Measurements from ENCODE around the gene CYP4B1.

Gene CYP4B1

DNA sequence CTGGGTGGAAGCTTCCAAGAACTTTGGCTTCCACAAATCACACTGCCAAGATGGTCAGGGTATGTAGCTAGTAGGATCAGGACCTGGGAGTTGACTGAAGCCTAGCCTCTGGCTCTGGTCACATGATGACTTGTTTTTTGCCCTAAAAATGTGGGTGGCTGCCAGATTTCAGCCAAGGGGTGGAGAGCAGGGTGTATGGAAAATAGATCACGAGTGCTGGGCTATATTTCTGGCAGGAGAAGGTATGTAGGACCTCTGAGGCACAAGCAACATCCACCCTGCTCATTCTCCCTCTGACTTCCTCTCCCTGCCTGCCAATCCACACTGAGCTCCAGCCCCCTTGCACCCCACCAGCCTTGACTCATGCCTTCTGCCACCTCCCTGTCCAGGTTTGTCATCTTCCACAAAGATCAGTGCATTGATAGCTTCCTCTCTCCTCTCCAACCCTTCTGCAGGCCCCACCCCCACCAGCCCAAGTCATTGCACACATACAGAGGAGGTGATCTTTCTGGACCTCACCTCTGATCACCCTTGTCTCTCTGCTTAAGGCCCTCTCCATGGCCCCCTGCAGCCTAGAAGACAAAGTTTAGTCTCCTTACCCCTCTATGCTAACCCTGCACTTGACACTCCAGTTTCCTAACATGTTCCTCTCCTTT lies 8.3 kb upstream of the CYP4B1 start:
- no peak overlapping the region for H3K9ac ChIP-seq (ENCODE audit: low read depth in 1 of 2, low read length in 2 of 2)
- H3K36me3 ChIP-seq (ENCODE audit: control insufficient read depth in 2 of 2, insufficient read depth in 2 of 2, low read length in 2 of 2), result no peaks in the 10 kb centered on the region
- H3K27ac ChIP-seq (ENCODE audit: low read depth in 2 of 2, low read length in 2 of 2), result no peak overlapping the region
- H3K27me3 ChIP-seq (ENCODE audit: control insufficient read depth in 2 of 2, insufficient read depth in 2 of 2, low read length in 2 of 2), result no peaks in the 10 kb centered on the region
- H3K4me3 ChIP-seq (ENCODE audit: low read length in 2 of 2), result no peak overlapping the region
- no peaks in the 10 kb centered on the region for H3K9me3 ChIP-seq (ENCODE audit: control insufficient read depth in 2 of 2, low read length in 2 of 2)
- H3K4me1 ChIP-seq (ENCODE audit: control insufficient read depth in 2 of 2, insufficient read depth in 2 of 2, low read length in 2 of 2), result peaks cover 0 to 4% of the 10 kb centered on the region in 2 donors

GRCh38 chr1:46793126-46793525 lies 5.7 kb upstream of the CYP4B1 start:
- H3K36me3 ChIP-seq (ENCODE audit: control insufficient read depth in 2 of 2, insufficient read depth in 2 of 2, low read length in 2 of 2), result no peaks in the 10 kb centered on the region
- no peak overlapping the region for H3K27ac ChIP-seq (ENCODE audit: low read depth in 2 of 2, low read length in 2 of 2)
- no peaks in the 10 kb centered on the region for H3K27me3 ChIP-seq (ENCODE audit: control insufficient read depth in 2 of 2, insufficient read depth in 2 of 2, low read length in 2 of 2)
- no peaks in the 10 kb centered on the region for H3K9me3 ChIP-seq (ENCODE audit: control insufficient read depth in 2 of 2, low read length in 2 of 2)
- H3K4me1 ChIP-seq (ENCODE audit: control insufficient read depth in 2 of 2, insufficient read depth in 2 of 2, low read length in 2 of 2), result peaks cover 0 to 2% of the 10 kb centered on the region in 2 donors
- H3K9ac ChIP-seq (ENCODE audit: low read depth in 1 of 2, low read length in 2 of 2), result no peak overlapping the region
- no peak overlapping the region for H3K4me3 ChIP-seq (ENCODE audit: low read length in 2 of 2)

DNA sequence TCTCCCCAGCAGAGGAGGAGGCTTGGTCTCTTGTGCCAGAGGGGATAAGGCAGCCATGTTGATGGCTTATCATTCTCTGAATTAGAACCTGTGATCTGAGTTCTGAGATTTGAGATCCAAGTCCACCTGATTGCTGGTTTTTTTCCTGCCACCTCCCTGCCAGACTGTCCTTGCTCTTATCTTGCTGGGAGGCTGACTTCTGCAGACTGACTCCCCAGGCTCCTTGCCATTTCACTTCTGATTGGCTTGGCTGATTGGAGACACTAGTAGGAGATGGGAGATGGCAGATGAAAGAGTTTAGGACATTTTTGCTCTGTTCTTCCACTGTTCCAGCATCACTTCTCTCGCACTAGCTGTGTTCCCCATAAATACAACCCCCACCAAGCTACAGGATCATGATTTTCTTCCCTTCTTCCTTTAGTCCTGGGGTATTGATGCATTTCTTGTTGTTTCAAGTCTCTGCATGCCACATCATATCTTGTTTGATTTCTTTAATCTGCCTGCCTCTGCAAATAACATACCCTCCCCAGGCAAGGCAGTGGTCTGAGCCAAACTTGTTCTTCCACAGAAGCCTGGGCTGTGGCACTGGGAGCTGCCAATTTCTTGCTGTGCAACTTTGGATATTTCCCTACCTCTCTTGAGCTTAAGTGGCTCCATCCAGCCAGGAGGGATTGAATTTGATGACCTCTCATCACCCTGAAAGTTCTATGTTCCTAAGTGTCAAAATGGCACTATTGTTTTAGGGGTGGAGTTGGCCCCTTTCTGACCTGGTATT lies 963 bp upstream of the CYP4B1 start:
- no peak overlapping the region for H3K27ac ChIP-seq (ENCODE audit: low read depth in 2 of 2, low read length in 2 of 2)
- no peaks in the 10 kb centered on the region for H3K4me1 ChIP-seq (ENCODE audit: control insufficient read depth in 2 of 2, insufficient read depth in 2 of 2, low read length in 2 of 2)
- H3K9ac ChIP-seq (ENCODE audit: low read depth in 1 of 2, low read length in 2 of 2), result no peak overlapping the region

GRCh38 chr1:46800742-46801141 lies 1.9 kb downstream of the CYP4B1 start:
- Histone ChIP-seq H3K9ac (ENCODE audit: low read depth in 1 of 2, low read length in 2 of 2) (no peak overlapping the region), H3K9me3 (ENCODE audit: control insufficient read depth in 2 of 2, low read length in 2 of 2) (no peaks in the 10 kb centered on the region), H3K27me3 (ENCODE audit: control insufficient read depth in 2 of 2, insufficient read depth in 2 of 2, low read length in 2 of 2) (no peaks in the 10 kb centered on the region), H3K4me1 (ENCODE audit: control insufficient read depth in 2 of 2, insufficient read depth in 2 of 2, low read length in 2 of 2) (no peaks in the 10 kb centered on the region), H3K4me3 (ENCODE audit: low read length in 2 of 2) (no peak overlapping the region), H3K27ac (ENCODE audit: low read depth in 2 of 2, low read length in 2 of 2) (no peak overlapping the region), H3K36me3 (ENCODE audit: control insufficient read depth in 2 of 2, insufficient read depth in 2 of 2, low read length in 2 of 2) (no peaks in the 10 kb centered on the region)

More for the DNA sequence above, 963 bp upstream of the CYP4B1 start:
- Histone ChIP-seq H3K36me3 (ENCODE audit: control insufficient read depth in 2 of 2, insufficient read depth in 2 of 2, low read length in 2 of 2) (no peaks in the 10 kb centered on the region), H3K4me3 (ENCODE audit: low read length in 2 of 2) (no peak overlapping the region), H3K27me3 (ENCODE audit: control insufficient read depth in 2 of 2, insufficient read depth in 2 of 2, low read length in 2 of 2) (no peaks in the 10 kb centered on the region), H3K9me3 (ENCODE audit: control insufficient read depth in 2 of 2, low read length in 2 of 2) (no peaks in the 10 kb centered on the region)

DNA sequence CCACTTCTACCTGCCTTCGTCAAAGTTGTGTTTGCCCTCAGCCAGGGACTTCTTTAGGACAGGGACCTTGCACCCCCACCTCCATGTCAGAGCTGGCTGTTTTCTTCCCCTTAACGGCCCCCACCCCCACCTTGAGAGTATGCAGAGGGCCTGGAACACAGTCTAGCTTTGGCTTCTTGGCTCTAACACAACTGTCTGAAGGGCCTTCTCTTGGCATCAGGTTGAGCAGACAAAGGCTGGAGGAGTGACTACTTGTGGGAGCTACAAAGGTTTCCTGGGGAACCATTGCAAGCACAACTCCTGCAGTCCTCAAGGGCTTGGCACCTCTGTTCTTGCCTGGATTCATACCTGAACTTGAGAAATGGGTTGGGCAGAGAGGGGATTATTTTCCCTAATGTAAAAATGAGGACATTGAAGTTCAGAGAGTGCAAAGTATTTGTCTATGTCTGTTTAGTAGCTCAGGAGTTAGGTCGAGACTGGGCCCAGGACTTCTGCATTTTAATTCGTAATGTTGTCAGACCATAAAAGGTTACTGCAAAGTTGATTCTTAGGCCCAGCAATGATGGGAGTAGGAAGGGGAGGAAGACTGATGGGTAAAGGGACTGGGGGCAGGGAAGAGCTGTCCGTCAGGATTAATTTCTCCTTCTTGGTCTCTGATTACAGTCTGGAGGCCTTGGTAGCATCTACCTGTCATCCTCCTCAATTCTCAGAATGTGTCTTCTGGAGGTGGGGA lies 2.6 kb downstream of the CYP4B1 start:
- H3K9ac ChIP-seq (ENCODE audit: low read depth in 1 of 2, low read length in 2 of 2), result no peak overlapping the region
- H3K9me3 ChIP-seq (ENCODE audit: control insufficient read depth in 2 of 2, low read length in 2 of 2), result no peaks in the 10 kb centered on the region
- no peaks in the 10 kb centered on the region for H3K36me3 ChIP-seq (ENCODE audit: control insufficient read depth in 2 of 2, insufficient read depth in 2 of 2, low read length in 2 of 2)
- no peak overlapping the region for H3K27ac ChIP-seq (ENCODE audit: low read depth in 2 of 2, low read length in 2 of 2)
- H3K4me3 ChIP-seq (ENCODE audit: low read length in 2 of 2), result no peak overlapping the region
- H3K4me1 ChIP-seq (ENCODE audit: control insufficient read depth in 2 of 2, insufficient read depth in 2 of 2, low read length in 2 of 2), result no peaks in the 10 kb centered on the region
- no peaks in the 10 kb centered on the region for H3K27me3 ChIP-seq (ENCODE audit: control insufficient read depth in 2 of 2, insufficient read depth in 2 of 2, low read length in 2 of 2)

DNA sequence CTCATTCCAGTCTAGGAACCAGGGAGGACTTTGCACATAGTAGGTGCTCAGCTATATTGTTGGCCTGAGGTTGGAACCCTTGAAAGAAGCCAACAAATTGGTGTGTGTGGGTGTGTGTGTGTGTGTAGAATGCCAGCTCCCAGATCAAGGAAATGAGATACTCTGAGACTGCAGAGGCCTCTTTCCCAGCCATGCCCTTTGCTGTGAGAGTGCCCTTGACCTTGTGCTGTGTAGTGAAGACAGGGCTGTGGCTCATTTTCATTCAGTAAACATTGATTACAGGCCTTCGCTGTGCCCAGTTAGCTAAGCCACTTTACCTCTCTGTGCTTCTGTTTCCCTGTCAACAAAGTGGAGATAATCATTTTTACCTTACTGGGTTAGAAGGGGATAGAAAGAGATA lies 3.2 kb downstream of the CYP4B1 start:
- H3K9me3 ChIP-seq (ENCODE audit: control insufficient read depth in 2 of 2, low read length in 2 of 2), result no peaks in the 10 kb centered on the region
- no peaks in the 10 kb centered on the region for H3K36me3 ChIP-seq (ENCODE audit: control insufficient read depth in 2 of 2, insufficient read depth in 2 of 2, low read length in 2 of 2)
- H3K4me3 ChIP-seq (ENCODE audit: low read length in 2 of 2), result no peak overlapping the region
- H3K4me1 ChIP-seq (ENCODE audit: control insufficient read depth in 2 of 2, insufficient read depth in 2 of 2, low read length in 2 of 2), result no peaks in the 10 kb centered on the region
- no peak overlapping the region for H3K27ac ChIP-seq (ENCODE audit: low read depth in 2 of 2, low read length in 2 of 2)
- no peak overlapping the region for H3K9ac ChIP-seq (ENCODE audit: low read depth in 1 of 2, low read length in 2 of 2)
- no peaks in the 10 kb centered on the region for H3K27me3 ChIP-seq (ENCODE audit: control insufficient read depth in 2 of 2, insufficient read depth in 2 of 2, low read length in 2 of 2)

DNA sequence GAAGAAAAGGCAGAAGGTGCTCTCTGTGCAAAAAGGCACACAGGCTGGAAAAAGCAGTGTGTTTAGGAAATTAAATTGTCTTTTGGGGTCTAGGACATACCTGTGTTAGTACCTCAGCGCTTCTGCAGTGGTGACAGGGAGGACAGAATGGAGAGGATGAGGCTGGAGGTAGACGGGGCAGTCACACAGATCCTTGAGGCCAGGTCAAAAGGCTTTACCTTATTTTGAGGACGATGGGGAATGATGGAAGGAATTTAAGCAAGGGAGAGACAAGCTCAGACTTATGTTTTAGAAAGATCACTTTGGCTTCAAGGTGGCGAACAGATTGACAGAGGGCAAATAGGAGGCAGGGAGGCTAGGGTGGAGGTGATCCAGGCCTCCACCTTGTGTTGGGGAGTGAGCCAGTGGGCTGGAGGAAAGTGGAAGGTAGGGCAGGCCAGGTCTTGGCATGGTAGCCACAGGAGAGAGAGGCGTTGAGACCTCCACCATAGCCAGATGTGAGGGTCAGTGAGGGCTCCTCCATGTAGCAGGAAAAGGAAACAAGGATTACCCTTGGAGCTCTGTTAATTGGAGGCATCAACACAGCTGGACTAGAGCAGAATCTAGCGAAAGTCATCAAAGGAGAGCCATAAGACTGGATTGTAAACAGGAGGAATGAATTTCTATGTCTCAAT lies 4.2 kb downstream of the CYP4B1 start:
- Histone ChIP-seq H3K4me3 (ENCODE audit: low read length in 2 of 2) (no peak overlapping the region), H3K36me3 (ENCODE audit: control insufficient read depth in 2 of 2, insufficient read depth in 2 of 2, low read length in 2 of 2) (no peaks in the 10 kb centered on the region), H3K9ac (ENCODE audit: low read depth in 1 of 2, low read length in 2 of 2) (no peak overlapping the region), H3K4me1 (ENCODE audit: control insufficient read depth in 2 of 2, insufficient read depth in 2 of 2, low read length in 2 of 2) (no peaks in the 10 kb centered on the region), H3K27me3 (ENCODE audit: control insufficient read depth in 2 of 2, insufficient read depth in 2 of 2, low read length in 2 of 2) (no peaks in the 10 kb centered on the region), H3K9me3 (ENCODE audit: control insufficient read depth in 2 of 2, low read length in 2 of 2) (no peaks in the 10 kb centered on the region), H3K27ac (ENCODE audit: low read depth in 2 of 2, low read length in 2 of 2) (no peak overlapping the region)

DNA sequence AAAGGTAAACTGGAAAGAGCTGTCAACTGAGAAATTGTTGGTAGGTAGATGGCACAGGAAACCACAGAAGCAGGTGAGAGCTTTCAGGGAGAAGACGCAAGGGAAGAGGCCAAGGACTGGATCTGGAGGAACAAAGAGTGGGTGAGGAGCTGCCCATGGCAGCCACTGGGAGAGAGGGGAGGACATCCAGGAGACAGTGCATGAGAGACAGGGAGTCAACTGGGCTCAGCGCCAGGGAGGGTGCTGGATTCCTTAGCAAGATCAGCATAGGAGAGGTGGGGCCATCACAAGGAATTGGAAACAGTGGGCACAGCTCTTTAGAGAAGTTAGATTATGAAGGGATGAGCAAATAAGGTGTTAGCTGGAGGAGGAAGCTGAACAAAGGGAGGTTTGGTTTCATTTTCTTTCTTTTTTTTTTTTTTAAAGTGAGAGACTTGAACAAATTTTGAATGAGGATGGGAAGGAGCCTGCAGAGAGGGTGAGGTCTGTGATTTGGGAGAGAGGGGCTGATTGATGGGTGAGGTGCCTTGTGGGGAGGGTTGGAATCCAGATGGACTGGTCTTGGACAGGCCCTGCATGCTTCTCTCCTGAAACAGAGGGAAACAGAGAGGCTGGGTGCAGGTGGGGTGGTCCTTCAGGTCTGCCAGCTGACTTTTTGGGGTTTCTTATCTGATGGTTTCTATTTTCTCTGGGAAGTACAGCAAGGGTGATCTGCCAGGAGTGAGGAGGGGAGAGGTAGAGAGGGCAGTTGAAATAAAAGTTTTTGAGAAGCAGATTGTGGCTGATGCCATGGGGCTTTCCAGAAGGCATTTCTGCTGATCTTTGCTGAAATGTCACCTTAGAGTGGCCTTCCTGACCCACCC lies 5.4 kb downstream of the CYP4B1 start:
- Histone ChIP-seq H3K9me3 (ENCODE audit: control insufficient read depth in 2 of 2, low read length in 2 of 2) (no peaks in the 10 kb centered on the region), H3K9ac (ENCODE audit: low read depth in 1 of 2, low read length in 2 of 2) (no peak overlapping the region), H3K4me1 (ENCODE audit: control insufficient read depth in 2 of 2, insufficient read depth in 2 of 2, low read length in 2 of 2) (no peaks in the 10 kb centered on the region), H3K27ac (ENCODE audit: low read depth in 2 of 2, low read length in 2 of 2) (no peak overlapping the region), H3K4me3 (ENCODE audit: low read length in 2 of 2) (no peak overlapping the region), H3K36me3 (ENCODE audit: control insufficient read depth in 2 of 2, insufficient read depth in 2 of 2, low read length in 2 of 2) (no peaks in the 10 kb centered on the region), H3K27me3 (ENCODE audit: control insufficient read depth in 2 of 2, insufficient read depth in 2 of 2, low read length in 2 of 2) (no peaks in the 10 kb centered on the region)

DNA sequence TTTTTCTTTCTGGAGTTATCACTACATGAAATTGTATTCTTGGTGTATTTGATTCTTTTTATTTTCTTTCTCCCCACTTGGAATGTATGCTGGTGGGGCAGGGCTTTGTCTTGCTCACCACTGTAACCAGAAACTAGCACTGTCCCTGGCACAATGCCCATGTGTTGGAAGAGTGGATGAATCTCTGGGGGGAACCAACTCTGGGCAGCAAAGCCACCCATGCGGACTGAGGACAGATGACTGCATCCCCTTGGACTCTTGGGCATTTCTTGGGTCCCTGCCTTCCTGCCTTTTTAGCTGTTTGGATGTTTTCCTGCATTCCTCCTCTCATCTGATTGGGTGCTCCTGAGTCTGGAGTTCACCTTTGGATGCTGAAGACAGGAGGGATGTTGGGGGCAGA lies 6.1 kb downstream of the CYP4B1 start:
- no peak overlapping the region for H3K27ac ChIP-seq (ENCODE audit: low read depth in 2 of 2, low read length in 2 of 2)
- no peaks in the 10 kb centered on the region for H3K9me3 ChIP-seq (ENCODE audit: control insufficient read depth in 2 of 2, low read length in 2 of 2)
- H3K36me3 ChIP-seq (ENCODE audit: control insufficient read depth in 2 of 2, insufficient read depth in 2 of 2, low read length in 2 of 2), result no peaks in the 10 kb centered on the region
- H3K4me3 ChIP-seq (ENCODE audit: low read length in 2 of 2), result no peak overlapping the region
- H3K9ac ChIP-seq (ENCODE audit: low read depth in 1 of 2, low read length in 2 of 2), result no peak overlapping the region
- H3K4me1 ChIP-seq (ENCODE audit: control insufficient read depth in 2 of 2, insufficient read depth in 2 of 2, low read length in 2 of 2), result no peaks in the 10 kb centered on the region
- H3K27me3 ChIP-seq (ENCODE audit: control insufficient read depth in 2 of 2, insufficient read depth in 2 of 2, low read length in 2 of 2), result no peaks in the 10 kb centered on the region

Measured in mucosa of rectum (tissue), 2 donors.